Activated CD4-positive, alpha-beta T cell treated with anti-CD3 and anti-CD28 coated beads for 36 hours (primary cell): Measurements from ENCODE around the gene ZIC5. TPM values are rescaled to one million over a fixed set of nuclear protein-coding genes. Genes with fewer than 3 reads are reported as not detected.

Experiments used
- ATAC-seq: fragments of 200-7000 bp; cut with Tn5 transposase; one replicate; pipeline ENCODE4 v1.10.0; 2021; ENCODE audit warnings: mild to moderate bottlenecking, moderate library complexity
- CTCF ChIA-PET: fragments of 350-600 bp; sonication (Branson Sonifier 250); formaldehyde crosslinking; loops from one replicate; lab custom pipeline; 2021; ENCODE audit warnings: antibody characterized with exemption; lab: Charles Lee
- POLR2A ChIA-PET: fragments of 350-600 bp; sonication (Branson Sonifier 250); formaldehyde crosslinking; loops from one replicate; lab custom pipeline; 2021; ENCODE audit warnings: antibody characterized with exemption, inconsistent platforms; lab: Charles Lee
- DNase-seq: peaks from one replicate; pipeline ENCODE4 v3.0.0-alpha.2; 2020
- H3K27ac Mint-ChIP-seq: one replicate; pipeline ENCODE4 v1.8.0; 2021; ENCODE audit warnings: mixed read lengths
- H3K27me3 Mint-ChIP-seq: one replicate; pipeline ENCODE4 v1.8.0; 2021; ENCODE audit warnings: mixed read lengths
- H3K36me3 Mint-ChIP-seq: one replicate; pipeline ENCODE4 v1.8.0; 2021; ENCODE audit warnings: low read depth, mixed read lengths
- H3K4me1 Mint-ChIP-seq: one replicate; pipeline ENCODE4 v1.8.0; 2021; ENCODE audit warnings: mixed read lengths
- H3K4me3 Mint-ChIP-seq: one replicate; pipeline ENCODE4 v1.8.0; 2021; ENCODE audit warnings: mild to moderate bottlenecking, moderate library complexity, mixed read lengths
- H3K9me3 Mint-ChIP-seq: one replicate; pipeline ENCODE4 v1.8.0; 2021; ENCODE audit warnings: low read depth, mixed read lengths
- intact Hi-C, 2 experiments: fragments of 100-400 bp; cut with DNase I in 1 of 2; cut with micrococcal nuclease in 1 of 2; formaldehyde crosslinking; loops; one replicate each; pipeline versions ENCODE4 v1.14.2 to v1.15.1; 2022 to 2024; cut with DNase I, micrococcal nuclease
- total RNA-seq, 2 experiments: library from RNA; stranded (reverse); gene quantifications; one replicate each; pipeline ENCODE4 v1.2.3, GENCODE V29; 2021

Gene ZIC5
- total RNA-seq, 2 experiments from 2014 or later, result not detected

GRCh38 chr13:99966064-99966805 lies 5.3 kb downstream of the ZIC5 start:
- peaks cover 7% of the 10 kb centered on the region for H3K36me3 Mint-ChIP-seq
- no peak for ATAC-seq
- CTCF ChIA-PET, result interaction anchor here (0.7 to 1.8 kb wide), 2 partner anchors 43 to 309 kb away, joined by 3 to 10 read pairs; no protein-coding TSS in a partner anchor

DNA sequence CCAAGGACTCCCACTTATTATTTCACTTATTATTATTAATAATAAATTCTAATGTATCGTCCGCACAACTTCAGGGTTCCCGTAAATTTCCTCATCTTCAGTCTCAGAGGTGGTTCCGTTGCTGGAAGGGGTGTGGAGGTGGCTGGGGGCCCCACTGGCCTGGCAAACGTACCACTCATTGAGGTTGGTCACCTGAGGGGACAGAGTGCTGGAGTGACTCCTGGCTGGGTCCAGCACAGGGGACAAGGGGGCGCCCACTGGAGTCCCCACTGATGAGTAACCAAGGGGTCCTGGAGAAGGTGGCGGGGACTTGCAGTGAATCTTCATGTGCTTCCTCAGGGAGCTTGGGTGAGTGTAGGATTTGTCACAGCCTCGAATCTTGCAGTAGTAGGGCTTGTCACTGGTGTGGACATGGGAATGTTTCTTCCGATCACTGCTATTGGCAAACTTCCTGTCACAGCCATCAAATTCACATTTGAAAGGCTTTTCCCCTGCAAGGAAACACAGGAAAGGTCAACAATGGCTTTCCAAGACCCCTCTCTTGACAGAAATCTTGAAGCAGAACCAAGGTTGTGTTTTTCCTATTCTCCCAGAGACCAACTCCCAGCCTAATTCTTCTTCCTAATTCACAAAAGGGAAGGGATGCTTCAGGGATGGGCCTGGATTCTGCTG lies 6.1 kb downstream of the ZIC5 start:
- H3K9me3 Mint-ChIP-seq, result no peaks in the 10 kb centered on the region
- H3K36me3 Mint-ChIP-seq, result peaks cover 7% of the 10 kb centered on the region
- intact Hi-C loops, result no loop called here
- ChIA-PET POLR2A (no interaction called here), CTCF (interaction anchor here (0.7 kb wide), 1 partner anchor 44 kb away, joined by 3 read pairs; no protein-coding TSS in a partner anchor)
- no peak for ATAC-seq
- peaks cover 17% of the 10 kb centered on the region for H3K4me1 Mint-ChIP-seq
- DNase-seq, result no peak
- H3K4me3 Mint-ChIP-seq, result no peak overlapping the region
- peaks cover 62% of the 10 kb centered on the region for H3K27me3 Mint-ChIP-seq
- H3K27ac Mint-ChIP-seq, result no peak overlapping the region

More at GRCh38 chr13:99966064-99966805, 5.3 kb downstream of the ZIC5 start:
- no peak for DNase-seq
- H3K27me3 Mint-ChIP-seq, result peaks cover 55% of the 10 kb centered on the region
- peaks cover 17% of the 10 kb centered on the region for H3K4me1 Mint-ChIP-seq
- POLR2A ChIA-PET, result no interaction called here
- H3K9me3 Mint-ChIP-seq, result no peaks in the 10 kb centered on the region
- no peak overlapping the region for H3K4me3 Mint-ChIP-seq
- intact Hi-C loops, result no loop called here
- H3K27ac Mint-ChIP-seq, result no peak overlapping the region

GRCh38 chr13:99963816-99964339 lies 7.7 kb downstream of the ZIC5 start:
- Mint-ChIP-seq H3K27me3 (peaks cover 63% of the 10 kb centered on the region), H3K9me3 (no peaks in the 10 kb centered on the region), H3K4me3 (no peak overlapping the region), H3K4me1 (peaks cover 14% of the 10 kb centered on the region), H3K27ac (no peak overlapping the region), H3K36me3 (peaks cover 2% of the 10 kb centered on the region)
- ChIA-PET CTCF (interaction anchor here (0.6 to 1.5 kb wide), 2 partner anchors 10 to 18 kb away, joined by 3 read pairs; partner anchors contain the start of gene ZIC2), POLR2A (no interaction called here)
- intact Hi-C loops, result no loop called here
- DNase-seq (no peak), ATAC-seq (no peak)

DNA sequence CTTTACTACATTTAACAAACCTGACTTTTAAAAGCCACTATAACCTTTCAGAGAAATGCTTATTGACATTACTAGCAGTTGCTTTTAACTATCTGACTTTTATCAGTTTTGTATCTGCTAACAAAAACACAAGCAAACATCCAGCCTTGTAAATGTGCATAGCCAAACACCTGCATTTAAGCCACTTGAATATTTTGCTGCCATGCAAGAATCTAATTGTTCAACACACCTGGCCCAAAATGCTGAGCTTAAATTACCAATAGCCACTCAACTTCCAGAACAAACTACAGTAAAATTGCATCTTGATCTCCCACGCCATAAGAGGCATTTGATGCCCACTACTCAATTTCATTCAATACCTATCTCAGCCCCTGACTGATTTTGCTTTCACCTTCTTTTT lies 9.3 kb downstream of the ZIC5 start:
- CTCF ChIA-PET, result interaction anchor here (0.6 to 0.9 kb wide), 2 partner anchors 305 to 440 kb away, joined by 3 read pairs; no protein-coding TSS in a partner anchor
- intact Hi-C loops, result no loop called here
- DNase-seq (no peak), ATAC-seq (no peak)
- POLR2A ChIA-PET, result no interaction called here
- H3K4me1 Mint-ChIP-seq, result peaks cover 16% of the 10 kb centered on the region
- H3K36me3 Mint-ChIP-seq, result no peaks in the 10 kb centered on the region
- H3K27ac Mint-ChIP-seq, result no peak overlapping the region
- H3K9me3 Mint-ChIP-seq, result no peaks in the 10 kb centered on the region
- peaks cover 70% of the 10 kb centered on the region for H3K27me3 Mint-ChIP-seq
- H3K4me3 Mint-ChIP-seq, result no peak overlapping the region

DNA sequence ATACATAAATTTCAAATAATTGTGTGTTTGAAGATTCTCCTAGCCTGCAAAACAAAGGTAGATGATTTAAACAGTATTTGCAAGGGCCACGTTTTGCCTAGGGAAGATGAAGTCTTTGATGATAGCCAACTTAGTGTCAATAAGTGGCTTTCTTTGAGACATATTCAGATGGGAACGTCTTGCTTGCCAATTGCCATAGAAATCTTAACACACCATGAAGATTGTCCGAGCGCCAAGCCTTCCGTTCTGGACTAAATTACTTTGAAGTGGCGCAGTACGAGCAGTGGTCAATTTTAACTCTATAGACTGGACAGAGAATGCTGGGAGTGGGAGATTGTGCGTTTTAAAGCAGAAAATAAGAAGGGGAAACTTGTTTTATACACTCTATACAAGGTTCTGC lies 9.9 kb downstream of the ZIC5 start:
- no peak overlapping the region for H3K27ac Mint-ChIP-seq
- intact Hi-C loops, result loop anchor here in 1 of 2 experiments (2.0 kb wide), 1 partner anchor 67 kb away; no protein-coding TSS in a partner anchor
- CTCF ChIA-PET, result interaction anchor here (0.6 to 0.7 kb wide), 2 partner anchors 20 to 441 kb away, joined by 3 to 4 read pairs; partner anchors contain the start of gene ZIC2
- peaks cover 22% of the 10 kb centered on the region for H3K4me1 Mint-ChIP-seq
- no peak for DNase-seq
- POLR2A ChIA-PET, result no interaction called here
- H3K9me3 Mint-ChIP-seq, result no peaks in the 10 kb centered on the region
- H3K36me3 Mint-ChIP-seq, result no peaks in the 10 kb centered on the region
- H3K27me3 Mint-ChIP-seq, result peaks cover 73% of the 10 kb centered on the region
- no peak overlapping the region for H3K4me3 Mint-ChIP-seq
- no peak for ATAC-seq

- intact Hi-C loops, result loop anchor here in 1 of 2 experiments (2.0 kb wide), 1 partner anchor 66 kb away; no protein-coding TSS in a partner anchor
- DNase-seq, result peak; percentile 6
- Mint-ChIP-seq H3K4me1 (peaks cover 27% of the 10 kb centered on the region), H3K9me3 (no peaks in the 10 kb centered on the region), H3K4me3 (no peak overlapping the region), H3K27ac (no peak overlapping the region), H3K27me3 (peaks cover 72% of the 10 kb centered on the region), H3K36me3 (no peaks in the 10 kb centered on the region)
- CTCF ChIA-PET, result interaction anchor here (1.1 kb wide), 1 partner anchor 14 kb away, joined by 5 read pairs; no protein-coding TSS in a partner anchor
- POLR2A ChIA-PET, result no interaction called here
- ATAC-seq, result no peak
Observed at GRCh38 chr13:99960663-99961311, 10.8 kb downstream of the ZIC5 start.

- DNase-seq (peak; percentile 26), ATAC-seq (no peak)
- peaks cover 77% of the 10 kb centered on the region for H3K27me3 Mint-ChIP-seq
- ChIA-PET POLR2A (no interaction called here), CTCF (interaction anchor here (0.8 to 1.3 kb wide), 3 partner anchors 15 to 382 kb away, joined by 3 to 5 read pairs (median 4); no protein-coding TSS in a partner anchor)
- H3K36me3 Mint-ChIP-seq, result no peaks in the 10 kb centered on the region
- no peaks in the 10 kb centered on the region for H3K9me3 Mint-ChIP-seq
- H3K4me3 Mint-ChIP-seq, result peak overlapping the region; percentile 44
- peaks cover 28% of the 10 kb centered on the region for H3K4me1 Mint-ChIP-seq
- intact Hi-C loops, result loop anchor here (1.0 to 5.0 kb wide), 7 partner anchors 8 to 302 kb away; no protein-coding TSS in a partner anchor
- no peak overlapping the region for H3K27ac Mint-ChIP-seq
Observed at GRCh38 chr13:99959540-99960230, 11.9 kb downstream of the ZIC5 start.

- DNase-seq (no peak), ATAC-seq (no peak)
- intact Hi-C loops, result loop anchor here (1.0 to 5.0 kb wide), 6 partner anchors 8 to 302 kb away; no protein-coding TSS in a partner anchor
- Mint-ChIP-seq H3K27ac (no peak overlapping the region), H3K36me3 (no peaks in the 10 kb centered on the region), H3K27me3 (peaks cover 79% of the 10 kb centered on the region), H3K4me1 (peaks cover 28% of the 10 kb centered on the region), H3K4me3 (no peak overlapping the region), H3K9me3 (no peaks in the 10 kb centered on the region)
- CTCF ChIA-PET, result interaction anchor here (0.8 to 1.3 kb wide), 3 partner anchors 31 to 381 kb away, joined by 3 to 4 read pairs (median 3); no protein-coding TSS in a partner anchor
- POLR2A ChIA-PET, result interaction anchor here (0.6 kb wide), 1 partner anchor 37 kb away, joined by 3 read pairs; no protein-coding TSS in a partner anchor
Observed at GRCh38 chr13:99959127-99959539, 12.4 kb downstream of the ZIC5 start.

DNA sequence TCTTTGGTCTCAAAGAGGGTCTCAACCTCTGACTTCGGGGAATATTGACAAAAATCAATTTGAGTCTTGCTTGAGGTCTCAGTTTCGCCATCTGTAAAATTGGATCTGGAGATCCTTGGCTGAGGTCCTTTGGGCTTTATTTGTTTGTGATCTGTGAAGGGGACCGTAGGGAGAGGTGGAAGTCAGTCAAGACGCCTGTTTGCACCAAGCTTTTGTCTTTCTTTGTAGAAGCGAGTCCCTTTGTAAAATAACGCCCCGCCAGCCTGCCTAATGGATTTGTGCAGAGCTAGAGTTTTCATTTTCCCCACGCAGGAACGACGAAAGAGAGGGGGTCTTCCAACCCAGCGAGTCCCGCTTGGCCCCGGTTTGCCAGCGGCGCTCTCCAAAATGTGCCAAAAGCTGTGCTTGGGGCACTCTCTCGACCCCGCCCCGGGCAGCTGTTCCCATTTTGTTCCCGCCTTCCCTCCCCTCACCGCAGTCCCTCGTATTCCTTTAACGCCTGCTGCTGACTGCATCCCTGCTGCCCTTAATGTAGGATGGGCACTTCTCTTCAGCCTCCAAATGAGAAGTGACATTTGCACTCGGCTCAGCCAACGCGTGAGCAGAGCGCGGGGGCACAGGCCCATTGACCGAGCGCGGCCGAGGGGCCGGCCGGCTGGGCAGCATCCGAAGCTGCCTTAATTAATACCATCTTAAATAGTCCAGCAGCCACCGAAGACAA lies 13.0 kb downstream of the ZIC5 start:
- CTCF ChIA-PET, result interaction anchor here (1.2 to 1.3 kb wide), 2 partner anchors 31 to 59 kb away, joined by 3 to 4 read pairs; no protein-coding TSS in a partner anchor

More for the DNA sequence above, 13.0 kb downstream of the ZIC5 start:
- H3K27me3 Mint-ChIP-seq, result peaks cover 79% of the 10 kb centered on the region
- H3K9me3 Mint-ChIP-seq, result no peaks in the 10 kb centered on the region
- POLR2A ChIA-PET, result interaction anchor here (0.6 kb wide), 1 partner anchor 38 kb away, joined by 3 read pairs; no protein-coding TSS in a partner anchor
- no peak overlapping the region for H3K4me3 Mint-ChIP-seq
- ATAC-seq, result no peak
- intact Hi-C loops, result loop anchor here (1.0 to 5.0 kb wide), 7 partner anchors 9 to 301 kb away; no protein-coding TSS in a partner anchor
- H3K4me1 Mint-ChIP-seq, result peaks cover 28% of the 10 kb centered on the region
- peak; percentile 7 for DNase-seq
- H3K36me3 Mint-ChIP-seq, result no peaks in the 10 kb centered on the region
- no peak overlapping the region for H3K27ac Mint-ChIP-seq
